Hepatocyte (in vitro differentiated cells): ENCODE data around the gene OR2H2. TPM values are rescaled to one million over a fixed set of nuclear protein-coding genes. Genes with fewer than 3 reads are reported as not detected.
A peak's percentile ranks its signal among the peaks of the same experiment; 100 is the strongest.

Source experiments
- DNase-seq: peaks from one replicate; pipeline ENCODE4 v3.0.0-alpha.2; 2016; ENCODE audit warnings: low spot score
- H2AFZ ChIP-seq: fragments of 200-600 bp; sonication (generic); 2 replicates; pipeline ENCODE4 v1.6.0; 2016; ENCODE audit warnings: antibody characterized with exemption, mild to moderate bottlenecking
- H3K27ac ChIP-seq: fragments of 200-600 bp; sonication (generic); 2 replicates; pipeline ENCODE4 v1.5.1; 2016; ENCODE audit warnings: mild to moderate bottlenecking
- H3K27me3 ChIP-seq: fragments of 200-600 bp; sonication (generic); 2 replicates; pipeline ENCODE4 v1.6.1; 2016
- H3K36me3 ChIP-seq: fragments of 200-600 bp; sonication (generic); replicated peaks from 2 replicates; pipeline ENCODE4 v1.5.1; 2016; ENCODE audit warnings: low read depth; ENCODE audit not compliant: insufficient read depth
- H3K4me1 ChIP-seq: fragments of 200-600 bp; sonication (generic); 2 replicates; pipeline ENCODE4 v1.5.1; 2016; ENCODE audit warnings: mild to moderate bottlenecking, moderate library complexity; ENCODE audit not compliant: insufficient read depth
- H3K4me2 ChIP-seq: fragments of 200-600 bp; sonication (generic); 2 replicates; pipeline ENCODE4 v1.6.0; 2016
- H3K4me3 ChIP-seq: fragments of 200-600 bp; sonication (generic); 2 replicates; pipeline ENCODE4 v1.5.1; 2016; ENCODE audit warnings: mild to moderate bottlenecking
- H3K79me2 ChIP-seq: fragments of 200-600 bp; sonication (generic); 2 replicates; pipeline ENCODE4 v1.6.0; 2017; ENCODE audit warnings: mild to moderate bottlenecking
- H3K9me2 ChIP-seq: fragments of 200-600 bp; sonication (generic); replicated peaks from 2 replicates; pipeline ENCODE4 v1.6.0; 2017; ENCODE audit warnings: mild to moderate bottlenecking; ENCODE audit not compliant: insufficient read depth
- H3K9me3 ChIP-seq: fragments of 200-600 bp; sonication (generic); 2 replicates; pipeline ENCODE4 v1.5.1; 2016; ENCODE audit warnings: low read depth, mild to moderate bottlenecking
- H4K20me1 ChIP-seq: fragments of 200-600 bp; sonication (generic); 2 replicates; pipeline ENCODE4 v1.6.0; 2016; ENCODE audit warnings: mild to moderate bottlenecking; ENCODE audit not compliant: insufficient read depth, poor library complexity, severe bottlenecking
- EZH2 ChIP-seq: fragments of 200-600 bp; sonication (generic); IDR thresholded peaks from 2 replicates; pipeline ENCODE4 v1.6.1; 2016; ENCODE audit warnings: antibody characterized with exemption, mild to moderate bottlenecking, borderline replicate concordance
- EZH2phosphoT487 ChIP-seq: fragments of 200-600 bp; sonication (generic); IDR thresholded peaks from one replicate; pipeline ENCODE4 v1.6.1; 2018; ENCODE audit warnings: antibody characterized with exemption, mild to moderate bottlenecking, low read depth, moderate library complexity; ENCODE audit not compliant: unreplicated experiment, severe bottlenecking
- whole genome bisulfite sequencing: methylation state at CpG from one replicate; pipeline ENCODE4 v1.1.6; 2016; ENCODE audit warnings: low lambda C conversion rate; ENCODE audit errors: missing lambda C conversion rate; 5-methylcytosine and 5-hydroxymethylcytosine counted together
- polyA plus RNA-seq: library from polyadenylated mRNA; unstranded; fragments of >200 nt; fragmentation: Nextera tagmentation; extraction: Ambion mirVana; gene quantifications from 2 replicates; pipeline ENCODE4 v1.2.1, GENCODE V29; 2016
- total RNA-seq: library from RNA; depleted of rRNA; stranded (reverse); fragments of >200 nt; gene quantifications from 2 replicates; pipeline ENCODE4 v1.2.3, GENCODE V29; 2014
- TF ChIP-seq, protein P1 (sequence below): fragments of 200-600 bp; sonication (generic); IDR thresholded peaks from 2 replicates; pipeline ENCODE4 v1.5.1; 2016; ENCODE audit warnings: antibody characterized with exemption, mild to moderate bottlenecking; ENCODE audit not compliant: poor library complexity

OR2H2 gene
- total and polyA plus RNA-seq, 2 experiments from 2014 or later = not detected

DNA sequence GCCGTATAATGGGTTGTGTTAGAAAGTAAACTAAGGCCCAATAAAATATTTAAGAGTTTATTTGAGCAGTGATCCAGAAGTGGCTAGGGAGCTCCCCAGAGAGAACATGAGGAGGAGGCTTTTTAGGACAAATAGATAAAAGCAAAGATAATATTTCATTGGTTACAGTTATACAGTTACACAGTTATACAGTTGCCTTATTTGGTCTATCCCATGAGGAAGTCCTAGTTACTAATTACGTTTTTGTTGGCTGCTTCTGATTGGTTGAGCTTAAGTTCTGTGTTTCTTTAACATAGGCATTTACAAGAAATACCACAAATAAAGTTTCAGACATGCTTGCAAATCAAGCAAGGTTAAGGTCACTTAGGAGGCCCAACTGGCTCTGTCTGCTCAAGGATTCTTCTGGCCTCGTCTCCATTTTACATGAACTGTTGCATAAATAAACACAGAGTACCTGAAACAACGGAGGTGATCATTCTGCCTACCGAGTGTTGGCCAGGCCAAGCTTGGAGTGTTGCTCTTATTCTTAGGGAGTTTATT lies 32.3 kb upstream of the OR2H2 start:
- H4K20me1 ChIP-seq = no peaks in the 10 kb centered on the region
- no peaks in the 10 kb centered on the region for H3K36me3 ChIP-seq
- H2AFZ ChIP-seq = no peak overlapping the region
- peaks cover 3% of the 10 kb centered on the region for H3K4me1 ChIP-seq
- no peaks in the 10 kb centered on the region for H3K9me3 ChIP-seq
- H3K79me2 ChIP-seq = no peaks in the 10 kb centered on the region
- TF ChIP-seq EZH2phosphoT487 = no peak
- TF ChIP-seq, protein P1, sequence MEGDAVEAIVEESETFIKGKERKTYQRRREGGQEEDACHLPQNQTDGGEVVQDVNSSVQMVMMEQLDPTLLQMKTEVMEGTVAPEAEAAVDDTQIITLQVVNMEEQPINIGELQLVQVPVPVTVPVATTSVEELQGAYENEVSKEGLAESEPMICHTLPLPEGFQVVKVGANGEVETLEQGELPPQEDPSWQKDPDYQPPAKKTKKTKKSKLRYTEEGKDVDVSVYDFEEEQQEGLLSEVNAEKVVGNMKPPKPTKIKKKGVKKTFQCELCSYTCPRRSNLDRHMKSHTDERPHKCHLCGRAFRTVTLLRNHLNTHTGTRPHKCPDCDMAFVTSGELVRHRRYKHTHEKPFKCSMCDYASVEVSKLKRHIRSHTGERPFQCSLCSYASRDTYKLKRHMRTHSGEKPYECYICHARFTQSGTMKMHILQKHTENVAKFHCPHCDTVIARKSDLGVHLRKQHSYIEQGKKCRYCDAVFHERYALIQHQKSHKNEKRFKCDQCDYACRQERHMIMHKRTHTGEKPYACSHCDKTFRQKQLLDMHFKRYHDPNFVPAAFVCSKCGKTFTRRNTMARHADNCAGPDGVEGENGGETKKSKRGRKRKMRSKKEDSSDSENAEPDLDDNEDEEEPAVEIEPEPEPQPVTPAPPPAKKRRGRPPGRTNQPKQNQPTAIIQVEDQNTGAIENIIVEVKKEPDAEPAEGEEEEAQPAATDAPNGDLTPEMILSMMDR = no peak
- no peak for TF ChIP-seq EZH2
- peak; percentile 42 for DNase-seq
- H3K27me3 ChIP-seq = peaks cover 89% of the 10 kb centered on the region
- H3K27ac ChIP-seq = no peak overlapping the region
- H3K4me2 ChIP-seq = peak overlapping the region; percentile 94
- no peaks in the 10 kb centered on the region for H3K9me2 ChIP-seq
- 36% methylated on average over 5 of the region's 5 CpGs for WGBS
- no peak overlapping the region for H3K4me3 ChIP-seq

DNA sequence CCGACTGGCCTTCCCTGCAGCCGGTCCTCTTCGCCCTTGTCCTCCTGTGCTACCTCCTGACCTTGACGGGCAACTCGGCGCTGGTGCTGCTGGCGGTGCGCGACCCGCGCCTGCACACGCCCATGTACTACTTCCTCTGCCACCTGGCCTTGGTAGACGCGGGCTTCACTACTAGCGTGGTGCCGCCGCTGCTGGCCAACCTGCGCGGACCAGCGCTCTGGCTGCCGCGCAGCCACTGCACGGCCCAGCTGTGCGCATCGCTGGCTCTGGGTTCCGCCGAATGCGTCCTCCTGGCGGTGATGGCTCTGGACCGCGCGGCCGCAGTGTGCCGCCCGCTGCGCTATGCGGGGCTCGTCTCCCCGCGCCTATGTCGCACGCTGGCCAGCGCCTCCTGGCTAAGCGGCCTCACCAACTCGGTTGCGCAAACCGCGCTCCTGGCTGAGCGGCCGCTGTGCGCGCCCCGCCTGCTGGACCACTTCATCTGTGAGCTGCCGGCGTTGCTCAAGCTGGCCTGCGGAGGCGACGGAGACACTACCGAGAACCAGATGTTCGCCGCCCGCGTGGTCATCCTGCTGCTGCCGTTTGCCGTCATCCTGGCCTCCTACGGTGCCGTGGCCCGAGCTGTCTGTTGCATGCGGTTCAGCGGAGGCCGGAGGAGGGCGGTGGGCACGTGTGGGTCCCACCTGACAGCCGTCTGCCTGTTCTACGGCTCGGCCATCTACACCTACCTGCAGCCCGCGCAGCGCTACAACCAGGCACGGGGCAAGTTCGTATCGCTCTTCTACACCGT lies 31.5 kb upstream of the OR2H2 start:
- H4K20me1 ChIP-seq = no peaks in the 10 kb centered on the region
- peak overlapping the region; percentile 56 for H2AFZ ChIP-seq
- no peaks in the 10 kb centered on the region for H3K9me3 ChIP-seq
- H3K9me2 ChIP-seq = no peaks in the 10 kb centered on the region
- H3K36me3 ChIP-seq = no peaks in the 10 kb centered on the region
- H3K27me3 ChIP-seq = peaks cover 83% of the 10 kb centered on the region
- peaks cover 3% of the 10 kb centered on the region for H3K4me1 ChIP-seq
- no peak overlapping the region for H3K27ac ChIP-seq
- H3K79me2 ChIP-seq = no peaks in the 10 kb centered on the region
- 5% methylated on average over 83 of the region's 83 CpGs for WGBS
- H3K4me2 ChIP-seq = peak overlapping the region; percentile 94
- peak; percentile 88 for DNase-seq
- TF ChIP-seq EZH2phosphoT487 (no peak), EZH2 (peak; percentile 86)
- TF ChIP-seq, protein P1 = peak; percentile 35
- H3K4me3 ChIP-seq = peak overlapping the region; percentile 33

- no peaks in the 10 kb centered on the region for H4K20me1 ChIP-seq
- peaks cover 70% of the 10 kb centered on the region for H3K27me3 ChIP-seq
Observed at GRCh38 chr6:29554764-29555163, 30.2 kb upstream of the OR2H2 start.

More at GRCh38 chr6:29554764-29555163, 30.2 kb upstream of the OR2H2 start:
- TF ChIP-seq EZH2 (no peak), EZH2phosphoT487 (no peak)
- TF ChIP-seq, protein P1 = no peak
- Histone ChIP-seq H3K4me1 (peaks cover 3% of the 10 kb centered on the region), H3K4me3 (no peak overlapping the region), H3K79me2 (no peaks in the 10 kb centered on the region), H3K36me3 (no peaks in the 10 kb centered on the region), H3K4me2 (no peak overlapping the region), H3K9me3 (no peaks in the 10 kb centered on the region), H2AFZ (no peak overlapping the region), H3K9me2 (no peaks in the 10 kb centered on the region), H3K27ac (no peak overlapping the region)
- no peak for DNase-seq
- WGBS = 94% methylated on average over 5 of the region's 5 CpGs
